WI38 (cell line): ENCODE data around the gene IFNLR1.

Experiments
- H3K4me3 ChIP-seq: 2 replicates; pipeline ENCODE4 v1.5.1; 2011; ENCODE audit warnings: low read depth, mild to moderate bottlenecking, control low read depth, low read length
- CTCF ChIP-seq: IDR thresholded peaks from 2 replicates; pipeline ENCODE4 v1.5.1; 2012; ENCODE audit warnings: low read depth, mild to moderate bottlenecking, control low read depth, low read length

IFNLR1 gene

DNA sequence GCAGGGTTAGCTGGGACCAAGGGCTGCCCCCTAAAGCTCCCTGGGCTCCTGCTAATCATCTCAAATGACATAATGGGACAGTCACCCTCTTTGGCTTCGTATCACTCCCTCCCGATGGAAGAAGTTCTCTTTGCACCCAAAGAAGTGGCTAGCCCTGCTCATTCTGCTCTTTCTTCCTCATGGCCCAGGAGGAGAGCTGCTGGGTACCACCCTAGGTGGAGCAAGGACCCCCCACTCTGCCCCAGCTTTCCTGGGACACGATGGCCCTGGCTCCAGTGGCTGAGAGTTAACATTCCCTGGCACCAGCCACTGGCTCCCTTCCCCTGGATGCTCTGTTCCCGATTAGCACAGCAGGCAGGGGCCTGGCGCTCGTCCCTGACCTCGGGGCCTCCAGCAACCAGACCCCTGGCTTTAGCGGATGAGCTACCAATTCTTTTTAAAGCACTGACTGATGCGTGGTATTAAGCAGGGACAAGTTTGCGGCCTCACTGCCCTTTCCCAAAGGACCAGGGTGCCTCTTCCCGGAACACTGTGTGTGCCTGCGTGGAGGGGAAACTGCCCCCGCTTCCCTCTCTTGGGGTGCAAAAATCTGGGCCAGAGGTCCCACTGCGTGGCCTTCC, 76.3 kb downstream of the IFNLR1 start:
- no peak overlapping the region for H3K4me3 ChIP-seq
- no peak for TF ChIP-seq CTCF

GRCh38 chr1:24109686-24110475, 77.2 kb downstream of the IFNLR1 start:
- H3K4me3 ChIP-seq, result no peak overlapping the region
- no peak for TF ChIP-seq CTCF

- TF ChIP-seq CTCF, result no peak
- no peak overlapping the region for H3K4me3 ChIP-seq
Observed at GRCh38 chr1:24109166-24109483, 78.0 kb downstream of the IFNLR1 start.

GRCh38 chr1:24108334-24109165, 78.5 kb downstream of the IFNLR1 start:
- H3K4me3 ChIP-seq, result no peak overlapping the region
- no peak for TF ChIP-seq CTCF

- no peak overlapping the region for H3K4me3 ChIP-seq
- TF ChIP-seq CTCF, result no peak
Observed at GRCh38 chr1:24107462-24108138, 79.5 kb downstream of the IFNLR1 start.

- TF ChIP-seq CTCF, result no peak
- no peak overlapping the region for H3K4me3 ChIP-seq
Observed at GRCh38 chr1:24105368-24106160, 81.5 kb downstream of the IFNLR1 start.
